GM19395 (cell line): ENCODE measurements around the gene FGF14.

ENCODE experiments used
- ATAC-seq: cut with Tn5 transposase; IDR thresholded peaks from one replicate; pipeline ENCODE4 v1.9.1; 2021; ENCODE audit warnings: mild to moderate bottlenecking, moderate library complexity; ENCODE audit not compliant: unreplicated experiment

Gene FGF14

DNA sequence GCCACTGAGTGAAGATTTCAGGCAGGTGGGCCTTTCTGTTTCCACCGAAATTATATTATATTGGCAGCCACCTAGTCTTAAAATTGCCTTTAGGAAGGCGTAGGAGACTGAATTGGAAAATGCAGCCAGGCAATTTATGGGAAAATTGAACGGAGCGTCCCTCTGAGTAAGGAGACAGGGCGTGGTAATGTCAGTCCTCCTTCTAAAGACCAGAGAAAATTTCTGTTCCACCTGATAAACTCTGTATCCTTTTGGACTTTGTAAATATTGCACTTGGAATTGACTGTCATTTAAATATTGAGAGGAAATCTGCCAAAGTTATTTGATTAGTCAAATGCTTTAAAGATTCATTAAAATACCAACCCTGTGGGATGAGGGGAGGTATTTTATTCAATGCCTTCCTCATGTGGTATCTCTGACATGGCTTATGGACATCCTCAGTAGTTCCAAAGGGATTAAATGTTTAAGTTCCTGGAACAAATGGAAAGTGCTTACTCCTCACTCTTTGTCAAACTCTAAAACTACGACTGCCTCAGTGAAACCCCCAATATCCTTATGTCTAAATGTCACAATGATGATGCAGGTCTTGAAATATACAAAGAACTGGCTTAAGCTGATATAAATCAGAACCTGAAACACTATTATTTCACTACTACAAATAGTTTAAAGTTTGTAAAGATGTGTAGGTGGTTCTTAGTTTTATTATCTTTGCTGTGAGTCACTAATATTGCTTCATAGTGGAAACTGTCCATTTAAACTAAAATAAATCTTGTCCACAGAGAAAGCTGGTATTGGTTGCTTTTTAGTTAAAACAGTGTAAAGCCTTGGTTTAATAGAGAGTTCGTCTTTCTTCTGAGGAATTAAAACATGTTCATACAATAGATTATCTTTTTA lies 203.2 kb downstream of the FGF14 start:
- no peak for ATAC-seq

DNA sequence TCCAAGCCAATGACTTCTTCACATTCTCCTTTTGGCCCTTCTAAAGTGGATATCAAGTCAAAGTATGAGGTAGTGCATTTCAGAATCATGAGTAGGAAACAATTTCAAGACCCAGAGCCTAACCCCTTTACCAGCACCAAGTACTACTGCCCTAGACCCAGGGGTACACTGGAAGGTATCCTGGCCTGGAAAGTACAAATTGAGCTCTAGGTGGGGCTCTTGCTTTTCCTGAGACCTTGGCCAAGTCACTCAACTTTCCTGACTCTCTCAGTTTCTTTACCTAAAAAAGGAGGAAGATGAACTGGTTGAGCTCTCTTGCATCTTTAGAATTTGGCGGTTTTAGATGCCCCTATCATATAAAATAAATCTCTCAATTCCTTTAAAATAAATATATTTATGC lies 204.7 kb downstream of the FGF14 start:
- ATAC-seq, result no peak

DNA sequence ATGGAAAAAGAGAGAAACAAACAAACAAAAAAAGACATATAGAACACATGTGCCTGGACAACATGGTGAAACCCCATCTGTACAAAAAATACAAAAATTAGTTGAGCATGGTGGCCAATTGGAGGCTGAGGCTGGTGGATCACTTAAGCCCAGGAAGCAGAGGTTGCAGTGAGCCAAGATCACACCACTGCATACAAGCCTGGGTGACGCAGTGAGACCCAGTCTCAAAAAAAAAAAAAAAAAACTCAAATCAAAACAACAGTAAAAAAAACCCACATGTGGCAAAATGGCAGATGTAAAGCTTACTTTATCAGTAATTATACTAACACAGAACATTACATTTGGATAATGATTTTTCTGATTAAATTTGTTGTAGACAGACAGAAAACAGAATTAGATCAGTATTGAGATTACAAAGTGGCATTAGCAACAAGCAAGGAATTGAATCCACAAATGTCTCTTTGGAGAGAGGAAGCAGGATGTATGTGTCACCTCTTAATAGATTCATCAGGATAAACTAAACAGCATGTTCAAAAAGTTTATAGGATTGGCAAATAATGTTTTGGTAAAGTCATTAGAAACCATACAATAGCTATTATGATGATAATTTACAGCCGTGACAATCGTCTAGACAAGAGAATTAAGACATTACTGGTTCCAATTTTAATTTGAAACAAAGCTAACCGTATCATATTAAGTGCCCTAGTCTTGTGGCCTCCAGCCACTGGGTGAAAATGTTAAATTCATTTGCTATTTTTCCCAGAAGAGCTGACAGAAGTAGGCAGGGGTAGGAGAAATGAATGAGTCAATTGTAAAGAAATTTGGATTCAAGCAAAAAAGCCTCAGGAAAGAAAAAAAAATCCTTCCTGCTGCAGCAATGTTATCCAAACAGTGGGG lies 206.0 kb downstream of the FGF14 start:
- no peak for ATAC-seq

DNA sequence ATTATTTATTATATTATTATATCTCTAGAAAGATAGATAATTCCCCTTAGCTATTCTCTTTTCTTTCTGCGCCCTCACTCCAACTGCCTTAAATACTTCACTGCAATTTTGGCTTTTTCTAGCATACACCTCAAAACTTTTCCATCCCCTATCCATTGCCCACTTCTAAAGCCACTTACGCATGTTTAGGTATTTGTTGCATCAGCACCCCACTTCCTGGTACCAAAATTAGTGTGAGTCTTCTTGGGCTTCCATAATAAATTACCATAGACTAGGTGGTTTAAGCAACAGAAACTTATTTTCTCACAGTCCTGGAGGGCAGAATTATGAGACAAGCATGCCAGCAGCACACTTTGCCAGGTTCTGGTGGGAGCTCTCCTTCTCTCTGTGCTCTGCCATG lies 209.0 kb downstream of the FGF14 start:
- ATAC-seq, result no peak

DNA sequence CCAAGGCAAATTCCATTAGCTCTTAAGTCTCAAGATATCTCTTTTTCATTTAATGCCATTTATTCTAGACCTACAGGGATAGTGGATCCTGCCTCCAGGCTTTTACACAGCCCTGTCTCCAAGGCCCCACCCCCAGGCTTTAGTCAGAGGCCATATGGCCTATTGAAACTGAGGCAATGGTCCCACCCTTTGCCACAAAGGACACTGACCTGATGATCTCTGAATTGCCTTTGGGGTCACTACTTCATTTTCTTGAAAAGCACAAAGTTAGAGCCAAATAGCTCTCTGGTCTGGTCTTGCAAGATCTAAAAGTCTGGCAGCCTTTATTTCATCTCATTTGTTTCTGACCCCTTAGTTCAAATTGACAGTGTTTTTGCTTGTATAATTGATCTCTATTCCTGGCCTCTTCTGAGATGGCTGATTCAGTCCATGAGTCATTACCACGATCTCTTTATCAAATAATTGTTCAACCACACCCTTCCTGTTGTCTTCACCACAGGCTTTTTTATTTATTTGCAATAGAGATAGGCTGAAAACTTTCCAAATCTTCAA lies 209.8 kb downstream of the FGF14 start:
- no peak for ATAC-seq

- ATAC-seq, result no peak
These were observed 210.9 kb downstream of the FGF14 start for GRCh38 chr13:102190930-102191329.

- no peak for ATAC-seq
These were observed 214.5 kb downstream of the FGF14 start for GRCh38 chr13:102187313-102187712.

- ATAC-seq, result no peak
These were observed 216.4 kb downstream of the FGF14 start for GRCh38 chr13:102185375-102185984.

DNA sequence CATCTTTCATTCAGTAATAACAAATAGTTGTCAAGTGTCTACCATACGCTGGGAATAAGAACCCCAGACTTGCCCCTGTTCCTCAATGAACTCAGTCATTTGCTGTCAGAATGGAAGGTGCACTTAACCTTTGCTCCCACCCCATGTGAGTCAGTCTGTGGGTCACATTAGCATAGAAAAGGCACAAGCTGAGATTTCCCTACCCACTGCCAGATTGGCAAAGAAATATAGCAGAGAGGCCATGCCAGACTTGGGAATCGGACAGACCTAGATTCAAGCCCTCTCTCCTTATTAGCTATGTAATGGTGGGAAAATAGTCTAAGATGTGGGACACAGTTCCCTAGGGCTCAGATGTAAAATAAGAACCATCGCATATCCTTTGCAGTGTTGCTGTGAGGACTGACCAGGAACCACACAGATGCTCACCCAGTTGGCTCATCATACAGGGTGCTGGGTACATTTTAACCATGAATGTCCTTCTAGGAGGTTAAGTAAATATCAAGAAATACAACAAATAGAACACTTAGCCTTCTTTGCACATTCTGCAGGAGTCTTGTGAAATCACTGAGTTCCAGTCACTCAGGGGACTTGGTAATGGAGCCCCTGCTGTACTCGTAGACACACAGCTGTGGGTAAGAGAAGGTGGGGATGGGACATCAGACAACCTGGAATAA lies 218.2 kb downstream of the FGF14 start:
- ATAC-seq, result no peak

GRCh38 chr13:102182170-102182569 lies 219.7 kb downstream of the FGF14 start:
- no peak for ATAC-seq

DNA sequence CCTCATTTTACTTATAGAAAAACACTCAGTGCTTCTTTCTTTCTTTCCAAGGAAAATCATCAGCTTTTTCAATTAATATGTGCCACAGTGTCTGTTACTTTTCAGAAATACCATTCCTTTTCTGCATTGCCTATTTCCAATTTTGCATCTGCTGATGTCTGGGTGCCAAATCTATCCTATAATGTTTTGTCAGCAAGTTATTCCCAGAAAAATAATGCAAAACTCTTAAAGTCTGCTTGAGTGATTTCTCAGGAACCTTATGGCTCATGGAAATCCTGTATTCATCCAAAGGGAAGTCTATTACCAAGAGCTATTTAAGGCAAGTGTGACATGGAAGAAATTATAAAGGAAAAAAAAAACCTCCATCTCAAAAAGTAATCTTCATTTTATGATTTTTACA lies 224.4 kb downstream of the FGF14 start:
- ATAC-seq, result no peak

- ATAC-seq, result no peak
These were observed 225.0 kb downstream of the FGF14 start for GRCh38 chr13:102176846-102177245.

GRCh38 chr13:102172406-102172805 lies 229.4 kb downstream of the FGF14 start:
- no peak for ATAC-seq

DNA sequence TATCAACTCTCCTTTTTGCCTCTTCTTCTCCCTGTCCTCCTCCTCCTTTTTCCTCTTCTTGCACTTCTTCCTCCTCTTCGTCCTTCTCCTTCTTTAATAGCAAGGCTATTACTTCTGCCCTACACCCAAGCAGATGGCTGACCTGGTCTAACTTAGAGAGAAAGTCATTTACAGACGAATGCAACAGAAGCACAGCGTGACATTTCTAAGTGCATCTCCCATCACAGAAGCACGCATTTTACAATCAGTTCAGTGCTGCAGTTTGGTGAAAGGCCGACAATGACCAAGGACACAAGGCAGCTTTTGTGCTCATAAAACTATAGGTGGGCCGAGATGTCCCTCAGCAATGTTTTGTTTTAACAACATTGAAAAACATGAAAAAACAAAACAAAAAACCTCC lies 231.5 kb downstream of the FGF14 start:
- ATAC-seq, result no peak

- ATAC-seq, result no peak
These were observed 232.3 kb downstream of the FGF14 start for GRCh38 chr13:102169471-102170015.

GRCh38 chr13:102152790-102153189 lies 249.1 kb downstream of the FGF14 start:
- no peak for ATAC-seq

GRCh38 chr13:102147353-102147752 lies 254.5 kb downstream of the FGF14 start:
- no peak for ATAC-seq

DNA sequence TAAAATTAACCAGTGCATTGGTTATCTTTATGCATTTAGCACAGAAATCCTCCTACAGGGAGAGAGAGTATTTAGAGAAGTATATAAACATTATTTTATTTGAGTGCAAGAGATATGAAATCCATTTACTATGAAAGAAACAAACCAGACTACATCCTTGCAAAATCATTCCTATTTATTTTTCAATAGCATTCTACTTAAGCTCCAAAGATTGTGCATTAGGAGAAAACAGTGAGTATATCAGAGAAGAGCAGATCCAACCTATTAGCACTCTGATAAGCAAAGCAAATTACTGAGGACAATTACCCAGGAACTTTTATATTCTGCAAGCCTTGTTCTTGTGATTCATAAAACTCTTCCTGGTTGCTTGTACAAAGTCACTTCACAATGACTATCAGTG lies 256.1 kb downstream of the FGF14 start:
- no peak for ATAC-seq

DNA sequence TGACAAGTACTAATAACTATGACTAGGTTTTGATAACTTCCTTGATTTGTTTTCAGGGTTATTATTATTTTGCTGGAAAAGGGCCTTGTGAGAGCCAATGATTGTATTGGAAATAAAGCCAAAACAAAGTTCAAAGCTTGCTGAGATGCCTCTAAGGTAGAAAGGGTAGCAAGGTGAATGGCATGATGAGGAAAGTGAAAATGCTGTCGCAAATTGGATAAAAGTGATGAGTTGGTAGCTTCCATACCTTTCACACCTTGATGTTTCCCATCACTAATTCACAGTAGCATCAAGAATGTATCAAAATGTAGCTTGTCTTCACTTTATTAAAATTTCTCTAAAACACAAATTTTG lies 259.4 kb downstream of the FGF14 start:
- ATAC-seq, result no peak
